ENCODE measurements around the gene CIZ1.

DNA sequence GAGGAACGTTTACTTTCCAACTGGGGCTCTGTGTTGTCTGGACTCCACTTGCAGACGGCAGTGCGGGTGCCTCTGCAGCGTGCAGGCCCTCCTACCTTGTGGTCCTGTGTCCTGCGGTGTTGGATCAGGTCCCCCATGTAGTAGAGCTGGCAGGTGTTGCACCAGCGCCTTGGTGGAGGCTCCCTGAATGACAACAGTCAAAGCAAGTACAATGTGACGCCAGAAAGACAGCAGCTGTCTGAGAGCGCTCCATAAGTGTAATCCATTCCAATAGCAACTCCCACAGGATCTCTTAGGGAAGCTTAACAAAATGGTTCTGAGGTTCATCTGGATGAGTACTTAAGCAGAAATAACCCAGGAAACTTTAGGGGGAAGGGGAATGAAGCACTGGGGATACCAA, 21.4 kb downstream of the CIZ1 start:
- TF ChIP-seq POLR2AphosphoS5 (IDR thresholded peaks at IDR 0.05; ENCODE audit: low read depth, low read length) (no peak), TAF1 (IDR thresholded peaks at IDR 0.05; ENCODE audit: borderline replicate concordance, insufficient read depth, low read length) (no peak), SIN3A (IDR thresholded peaks at IDR 0.05; ENCODE audit: borderline replicate concordance, insufficient read depth, low read length) (no peak), FOXP2 (optimal IDR thresholded peaks at IDR 0.05; ENCODE audit: borderline replicate concordance, extremely low read depth, extremely low read length, insufficient read depth) (no peak)
- TF ChIP-seq, protein P1, sequence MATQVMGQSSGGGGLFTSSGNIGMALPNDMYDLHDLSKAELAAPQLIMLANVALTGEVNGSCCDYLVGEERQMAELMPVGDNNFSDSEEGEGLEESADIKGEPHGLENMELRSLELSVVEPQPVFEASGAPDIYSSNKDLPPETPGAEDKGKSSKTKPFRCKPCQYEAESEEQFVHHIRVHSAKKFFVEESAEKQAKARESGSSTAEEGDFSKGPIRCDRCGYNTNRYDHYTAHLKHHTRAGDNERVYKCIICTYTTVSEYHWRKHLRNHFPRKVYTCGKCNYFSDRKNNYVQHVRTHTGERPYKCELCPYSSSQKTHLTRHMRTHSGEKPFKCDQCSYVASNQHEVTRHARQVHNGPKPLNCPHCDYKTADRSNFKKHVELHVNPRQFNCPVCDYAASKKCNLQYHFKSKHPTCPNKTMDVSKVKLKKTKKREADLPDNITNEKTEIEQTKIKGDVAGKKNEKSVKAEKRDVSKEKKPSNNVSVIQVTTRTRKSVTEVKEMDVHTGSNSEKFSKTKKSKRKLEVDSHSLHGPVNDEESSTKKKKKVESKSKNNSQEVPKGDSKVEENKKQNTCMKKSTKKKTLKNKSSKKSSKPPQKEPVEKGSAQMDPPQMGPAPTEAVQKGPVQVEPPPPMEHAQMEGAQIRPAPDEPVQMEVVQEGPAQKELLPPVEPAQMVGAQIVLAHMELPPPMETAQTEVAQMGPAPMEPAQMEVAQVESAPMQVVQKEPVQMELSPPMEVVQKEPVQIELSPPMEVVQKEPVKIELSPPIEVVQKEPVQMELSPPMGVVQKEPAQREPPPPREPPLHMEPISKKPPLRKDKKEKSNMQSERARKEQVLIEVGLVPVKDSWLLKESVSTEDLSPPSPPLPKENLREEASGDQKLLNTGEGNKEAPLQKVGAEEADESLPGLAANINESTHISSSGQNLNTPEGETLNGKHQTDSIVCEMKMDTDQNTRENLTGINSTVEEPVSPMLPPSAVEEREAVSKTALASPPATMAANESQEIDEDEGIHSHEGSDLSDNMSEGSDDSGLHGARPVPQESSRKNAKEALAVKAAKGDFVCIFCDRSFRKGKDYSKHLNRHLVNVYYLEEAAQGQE (IDR thresholded peaks at IDR 0.05; ENCODE audit: insufficient read depth in 1 of 2, low read depth in 2 of 2, low read length in 2 of 2): no peak

Data from PFSK-1 (cell line).